Measurements from ENCODE around the gene C1S. TPM values are rescaled to one million over a fixed set of nuclear protein-coding genes. Genes with fewer than 3 reads are reported as not detected.

C1S gene
- total RNA-seq, 4 donors from 2014 or later, result 25.2 to 375 (median 110) TPM

- peak overlapping the region; percentile 78 to 92 (median 87) for H3K27ac ChIP-seq
- peak overlapping the region; percentile 36 to 68 (median 50) for H3K4me3 ChIP-seq
- TF ChIP-seq CTCF (IDR thresholded peaks at IDR 0.05), result no peak
- TF ChIP-seq POLR2A (IDR thresholded peaks at IDR 0.05), result no peak
- DNase-seq, result no peak
- H3K27me3 ChIP-seq, result no peaks in the 10 kb centered on the region
- 58 to 59% methylated on average over 11 to 15 of the region's 16 CpGs for WGBS, 2 donors
- H3K9me3 ChIP-seq, result no peaks in the 10 kb centered on the region
- H3K4me1 ChIP-seq, result peaks cover 18 to 56% (median 47%) of the 10 kb centered on the region in 3 donors
- H3K36me3 ChIP-seq, result peaks cover 0 to 38% (median 7%) of the 10 kb centered on the region in 3 donors
- intact Hi-C loops (cut with DNase I), result loop anchor here (5.0 kb wide), 1 partner anchor 33 kb away; no protein-coding TSS in a partner anchor
These were observed 29.9 kb downstream of the C1S start for GRCh38 chr12:7090222-7090998.

- H3K4me3 ChIP-seq, result peak overlapping the region; percentile 36 to 68 (median 50)
- intact Hi-C loops (cut with DNase I), result loop anchor here (5.0 kb wide), 1 partner anchor 34 kb away; no protein-coding TSS in a partner anchor
- H3K36me3 ChIP-seq, result peaks cover 0 to 31% (median 7%) of the 10 kb centered on the region in 3 donors
- no peaks in the 10 kb centered on the region for H3K27me3 ChIP-seq
- H3K27ac ChIP-seq, result peak overlapping the region; percentile 78 to 92 (median 87)
- 38 to 55% methylated on average over 3 to 4 of the region's 7 CpGs for WGBS, 2 donors
- no peak for DNase-seq
- TF ChIP-seq CTCF (IDR thresholded peaks at IDR 0.05), result no peak
- no peak for TF ChIP-seq POLR2A (IDR thresholded peaks at IDR 0.05)
- H3K9me3 ChIP-seq, result no peaks in the 10 kb centered on the region
- peaks cover 18 to 56% (median 47%) of the 10 kb centered on the region in 3 donors for H3K4me1 ChIP-seq
These were observed 30.7 kb downstream of the C1S start for GRCh38 chr12:7091171-7091570.

GRCh38 chr12:7091660-7092228, 31.2 kb downstream of the C1S start:
- no peak for TF ChIP-seq POLR2A (IDR thresholded peaks at IDR 0.05)
- TF ChIP-seq CTCF (IDR thresholded peaks at IDR 0.05), result no peak
- no peak for DNase-seq
- Histone ChIP-seq H3K27me3 (no peaks in the 10 kb centered on the region), H3K27ac (peak overlapping the region; percentile 78 to 92 (median 87)), H3K4me3 (peak overlapping the region; percentile 36 to 68 (median 50)), H3K9me3 (no peaks in the 10 kb centered on the region), H3K36me3 (peaks cover 0 to 28% (median 7%) of the 10 kb centered on the region in 3 donors), H3K4me1 (peaks cover 18 to 56% (median 47%) of the 10 kb centered on the region in 3 donors)
- WGBS, 2 donors, result 24 to 31% methylated on average over 2 to 7 of the region's 10 CpGs
- intact Hi-C loops (cut with DNase I), result loop anchor here (5.0 kb wide), 1 partner anchor 34 kb away; no protein-coding TSS in a partner anchor

- intact Hi-C loops (cut with DNase I), result loop anchor here (5.0 kb wide), 1 partner anchor 35 kb away; no protein-coding TSS in a partner anchor
- Histone ChIP-seq H3K9me3 (no peaks in the 10 kb centered on the region), H3K27ac (peak within 1 kb of the TSS; percentile 78 to 92 (median 87)), H3K36me3 (peaks cover 0 to 26% (median 7%) of the 10 kb centered on the region in 3 donors), H3K4me1 (peaks cover 18 to 56% (median 47%) of the 10 kb centered on the region in 3 donors), H3K27me3 (no peaks in the 10 kb centered on the region), H3K4me3 (peak within 1 kb of the TSS; percentile 36 to 68 (median 50))
- peak; percentile 82 to 94 (median 90) for TF ChIP-seq CTCF (IDR thresholded peaks at IDR 0.05)
- TF ChIP-seq POLR2A (IDR thresholded peaks at IDR 0.05), result peak in 2 of 4 donors; percentile 41 to 47
- DNase-seq, result no peak
- 4 to 14% methylated on average over 12 to 13 of the region's 16 CpGs for WGBS, 2 donors
These were observed 31.9 kb downstream of the C1S start, which contains the start of gene C1R for GRCh38 chr12:7092229-7092985. TSS of gene C1R (minus strand) at chr12:7092445. CDS start at chr12:7092388, 57 bp downstream.

Data from esophagus squamous epithelium (tissue), 5 donors.